Vagina (tissue), 2 donors: ENCODE measurements around the gene STPG2. TPM values are rescaled to one million over a fixed set of nuclear protein-coding genes. Genes with fewer than 3 reads are reported as not detected.

ENCODE experiments used
- DNase-seq, 2 donors: peaks; one replicate each; pipeline ENCODE4 v3.0.0-alpha.2; 2017; ENCODE audit errors: extremely low spot score in 2 of 2
- H3K27ac ChIP-seq: fragments of 200-600 bp; sonication (generic); one replicate; pipeline ENCODE4 v1.5.1; 2019
- H3K27me3 ChIP-seq: fragments of 200-600 bp; sonication (generic); one replicate; pipeline ENCODE4 v1.5.1; 2019
- H3K36me3 ChIP-seq, 2 donors: fragments of 200-600 bp; sonication (generic); one replicate each; pipeline ENCODE4 v1.5.1; 2017 to 2019
- H3K4me1 ChIP-seq: fragments of 200-600 bp; sonication (generic); one replicate; pipeline ENCODE4 v1.5.1; 2019
- H3K4me3 ChIP-seq, 2 donors: fragments of 200-600 bp; sonication (generic); 1 replicate in 1 of 2; 2 replicates in 1 of 2; pipeline ENCODE4 v1.5.1; 2016 to 2019
- H3K9me3 ChIP-seq: fragments of 200-600 bp; sonication (generic); one replicate; pipeline ENCODE4 v1.5.1; 2019
- POLR2A ChIP-seq, 2 donors: fragments of 450-650 bp; IDR thresholded peaks; one replicate each; pipeline ENCODE4 v1.6.1; 2017; ENCODE audit warnings: antibody characterized with exemption in 2 of 2, mild to moderate bottlenecking in 2 of 2, moderate library complexity in 2 of 2
- POLR2AphosphoS5 ChIP-seq, 2 donors: sonication (generic); formaldehyde crosslinking; IDR thresholded peaks; one replicate each; pipeline ENCODE4 v1.9.0; 2017; ENCODE audit warnings: antibody characterized with exemption in 2 of 2, mild to moderate bottlenecking in 2 of 2, low read depth in 1 of 2; ENCODE audit not compliant: insufficient read depth in 1 of 2
- intact Hi-C: fragments of 100-400 bp; cut with DNase I; formaldehyde crosslinking; loops from one replicate; pipeline ENCODE4 v1.15.1; 2023
- total RNA-seq: library from RNA; depleted of rRNA; stranded (reverse); fragments of >200 nt; gene quantifications from one replicate; pipeline ENCODE4 v1.2.3, GENCODE V29; 2016
- TF ChIP-seq, protein P1 (sequence below), 3 experiments: fragments of 450-650 bp in 2 of 3; fragments of 200-600 bp in 1 of 3; sonication (generic) in 1 of 3; IDR thresholded peaks; one replicate each; pipeline ENCODE4 v1.5.1; 2017 to 2019; ENCODE audit warnings: antibody characterized with exemption in 3 of 3, mild to moderate bottlenecking in 2 of 3, moderate library complexity in 2 of 3

The STPG2 gene
- total RNA-seq, 1 donor from 2014 or later = not detected

- TF ChIP-seq, protein P1, sequence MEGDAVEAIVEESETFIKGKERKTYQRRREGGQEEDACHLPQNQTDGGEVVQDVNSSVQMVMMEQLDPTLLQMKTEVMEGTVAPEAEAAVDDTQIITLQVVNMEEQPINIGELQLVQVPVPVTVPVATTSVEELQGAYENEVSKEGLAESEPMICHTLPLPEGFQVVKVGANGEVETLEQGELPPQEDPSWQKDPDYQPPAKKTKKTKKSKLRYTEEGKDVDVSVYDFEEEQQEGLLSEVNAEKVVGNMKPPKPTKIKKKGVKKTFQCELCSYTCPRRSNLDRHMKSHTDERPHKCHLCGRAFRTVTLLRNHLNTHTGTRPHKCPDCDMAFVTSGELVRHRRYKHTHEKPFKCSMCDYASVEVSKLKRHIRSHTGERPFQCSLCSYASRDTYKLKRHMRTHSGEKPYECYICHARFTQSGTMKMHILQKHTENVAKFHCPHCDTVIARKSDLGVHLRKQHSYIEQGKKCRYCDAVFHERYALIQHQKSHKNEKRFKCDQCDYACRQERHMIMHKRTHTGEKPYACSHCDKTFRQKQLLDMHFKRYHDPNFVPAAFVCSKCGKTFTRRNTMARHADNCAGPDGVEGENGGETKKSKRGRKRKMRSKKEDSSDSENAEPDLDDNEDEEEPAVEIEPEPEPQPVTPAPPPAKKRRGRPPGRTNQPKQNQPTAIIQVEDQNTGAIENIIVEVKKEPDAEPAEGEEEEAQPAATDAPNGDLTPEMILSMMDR (IDR thresholded peaks at IDR 0.05) = no peak
- TF ChIP-seq POLR2AphosphoS5 (IDR thresholded peaks at IDR 0.05; ENCODE audit: insufficient read depth in 1 of 2, low read depth in 1 of 2) (no peak), POLR2A (IDR thresholded peaks at IDR 0.05) (no peak)
- H3K27me3 ChIP-seq = no peaks in the 10 kb centered on the region
- intact Hi-C loops = no loop called here
- H3K27ac ChIP-seq = no peak overlapping the region
- H3K4me3 ChIP-seq = no peak overlapping the region
- no peak for DNase-seq
- no peaks in the 10 kb centered on the region for H3K4me1 ChIP-seq
- H3K9me3 ChIP-seq = no peaks in the 10 kb centered on the region
- no peaks in the 10 kb centered on the region for H3K36me3 ChIP-seq
Measured at GRCh38 chr4:97978791-97979488, 164.3 kb downstream of the STPG2 start.

GRCh38 chr4:97953171-97953941, 189.9 kb downstream of the STPG2 start:
- DNase-seq = no peak
- Histone ChIP-seq H3K4me3 (no peak overlapping the region), H3K36me3 (no peaks in the 10 kb centered on the region), H3K4me1 (no peaks in the 10 kb centered on the region), H3K27ac (no peak overlapping the region), H3K9me3 (no peaks in the 10 kb centered on the region), H3K27me3 (no peaks in the 10 kb centered on the region)
- TF ChIP-seq POLR2A (IDR thresholded peaks at IDR 0.05) = no peak
- no peak for TF ChIP-seq POLR2AphosphoS5 (IDR thresholded peaks at IDR 0.05; ENCODE audit: insufficient read depth in 1 of 2, low read depth in 1 of 2)
- TF ChIP-seq, protein P1 (IDR thresholded peaks at IDR 0.05) = no peak
- intact Hi-C loops = no loop called here

- no peaks in the 10 kb centered on the region for H3K27me3 ChIP-seq
- DNase-seq = no peak
- H3K4me1 ChIP-seq = no peaks in the 10 kb centered on the region
- TF ChIP-seq POLR2A (IDR thresholded peaks at IDR 0.05) (no peak), POLR2AphosphoS5 (IDR thresholded peaks at IDR 0.05; ENCODE audit: insufficient read depth in 1 of 2, low read depth in 1 of 2) (no peak)
- TF ChIP-seq, protein P1 (IDR thresholded peaks at IDR 0.05) = no peak
- H3K4me3 ChIP-seq = no peak overlapping the region
- H3K9me3 ChIP-seq = no peaks in the 10 kb centered on the region
- intact Hi-C loops = no loop called here
- H3K27ac ChIP-seq = no peak overlapping the region
- no peaks in the 10 kb centered on the region for H3K36me3 ChIP-seq
Measured at GRCh38 chr4:97952763-97953162, 190.5 kb downstream of the STPG2 start.

DNA sequence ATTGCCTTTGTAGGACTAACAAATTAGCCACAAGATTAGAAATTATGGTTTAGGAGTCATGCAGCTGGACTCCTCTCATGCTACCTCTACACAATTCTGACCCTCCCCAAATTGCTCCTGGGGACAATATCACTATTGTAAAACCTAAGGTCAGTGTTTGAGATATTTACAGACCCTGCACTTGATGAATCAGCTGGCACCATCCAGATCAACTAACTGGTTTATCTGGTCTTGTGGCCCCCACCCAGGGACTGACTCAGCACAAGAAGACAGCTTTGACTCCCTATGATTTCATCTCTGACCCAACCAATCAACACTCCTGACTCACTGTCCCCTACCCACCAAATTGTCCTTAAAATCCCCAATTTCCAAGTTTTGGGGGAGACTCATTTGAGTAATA, 192.4 kb downstream of the STPG2 start:
- TF ChIP-seq POLR2A (IDR thresholded peaks at IDR 0.05) (no peak), POLR2AphosphoS5 (IDR thresholded peaks at IDR 0.05; ENCODE audit: insufficient read depth in 1 of 2, low read depth in 1 of 2) (no peak)
- TF ChIP-seq, protein P1 (IDR thresholded peaks at IDR 0.05) = no peak
- H3K36me3 ChIP-seq = no peaks in the 10 kb centered on the region
- H3K9me3 ChIP-seq = no peaks in the 10 kb centered on the region
- H3K4me1 ChIP-seq = no peaks in the 10 kb centered on the region
- no peak overlapping the region for H3K27ac ChIP-seq
- H3K27me3 ChIP-seq = no peaks in the 10 kb centered on the region
- no peak overlapping the region for H3K4me3 ChIP-seq
- intact Hi-C loops = no loop called here
- no peak for DNase-seq

GRCh38 chr4:97942951-97943350, 200.3 kb downstream of the STPG2 start:
- Histone ChIP-seq H3K4me3 (no peak overlapping the region), H3K27me3 (no peaks in the 10 kb centered on the region), H3K27ac (no peak overlapping the region), H3K36me3 (no peaks in the 10 kb centered on the region), H3K9me3 (no peaks in the 10 kb centered on the region), H3K4me1 (no peaks in the 10 kb centered on the region)
- no peak for DNase-seq
- intact Hi-C loops = no loop called here
- TF ChIP-seq POLR2AphosphoS5 (IDR thresholded peaks at IDR 0.05; ENCODE audit: insufficient read depth in 1 of 2, low read depth in 1 of 2) (no peak), POLR2A (IDR thresholded peaks at IDR 0.05) (no peak)
- TF ChIP-seq, protein P1 (IDR thresholded peaks at IDR 0.05) = no peak
